Fibroblast of skin of left quadriceps (primary cell): Measurements from ENCODE around the gene MB21D2.

Experiments
- DNase-seq, 2 experiments: peaks; one replicate each; pipeline ENCODE4 v3.0.0-alpha.2; 2013; ENCODE audit warnings: low read depth in 2 of 2

Gene MB21D2

GRCh38 chr3:192835818-192836815 is 81.5 kb downstream of the MB21D2 start:
- DNase-seq: peak; percentile 54 to 57

GRCh38 chr3:192834428-192834827 is 83.2 kb downstream of the MB21D2 start:
- DNase-seq: no peak

GRCh38 chr3:192833177-192833890 is 84.3 kb downstream of the MB21D2 start:
- DNase-seq: peak; percentile 70 to 72

- DNase-seq: no peak
Measured at GRCh38 chr3:192831801-192832347, 85.8 kb downstream of the MB21D2 start.

- peak; percentile 82 to 84 for DNase-seq
Measured at GRCh38 chr3:192831111-192831644, 86.5 kb downstream of the MB21D2 start.

GRCh38 chr3:192830291-192831110 is 87.2 kb downstream of the MB21D2 start:
- DNase-seq: no peak

- DNase-seq: no peak
Measured at GRCh38 chr3:192827863-192828594, 89.6 kb downstream of the MB21D2 start.

GRCh38 chr3:192827208-192827607 is 90.4 kb downstream of the MB21D2 start:
- DNase-seq: no peak

- no peak for DNase-seq
Measured at GRCh38 chr3:192826214-192827006, 91.2 kb downstream of the MB21D2 start.

GRCh38 chr3:192825657-192826200 is 91.9 kb downstream of the MB21D2 start:
- no peak for DNase-seq

- no peak for DNase-seq
Measured at GRCh38 chr3:192825216-192825615, 92.4 kb downstream of the MB21D2 start.

- no peak for DNase-seq
Measured at GRCh38 chr3:192824313-192824712, 93.3 kb downstream of the MB21D2 start.

- no peak for DNase-seq
Measured at GRCh38 chr3:192821161-192821560, 96.5 kb downstream of the MB21D2 start.

- no peak for DNase-seq
Measured at GRCh38 chr3:192820161-192820560, 97.5 kb downstream of the MB21D2 start.

GRCh38 chr3:192819001-192819569 is 98.6 kb downstream of the MB21D2 start:
- peak in 1 of 2 experiments; percentile 33 for DNase-seq

GRCh38 chr3:192818126-192818525 is 99.5 kb downstream of the MB21D2 start:
- no peak for DNase-seq

GRCh38 chr3:192817506-192817905 is 100.2 kb downstream of the MB21D2 start:
- no peak for DNase-seq

- no peak for DNase-seq
Measured at GRCh38 chr3:192817053-192817452, 100.6 kb downstream of the MB21D2 start.

GRCh38 chr3:192816351-192816750 is 101.3 kb downstream of the MB21D2 start:
- peak; percentile 51 to 52 for DNase-seq
